Measurements from ENCODE around the gene SEC31A.
"Not testable (repeated sequence)": the region's sequence is repeated elsewhere in the genome, so short reads cannot be mapped to it uniquely, and the experiment has no call there.

Gene SEC31A

GRCh38 chr4:82896755-82897154, 5.8 kb upstream of the SEC31A start:
- no peak for DNase-seq (ENCODE audit: low read depth)

- no peak for DNase-seq (ENCODE audit: low read depth)
Measured at GRCh38 chr4:82893942-82894341, 3.0 kb upstream of the SEC31A start.

- DNase-seq (ENCODE audit: low read depth): no peak
Measured at GRCh38 chr4:82892467-82892802, 1.5 kb upstream of the SEC31A start.

DNA sequence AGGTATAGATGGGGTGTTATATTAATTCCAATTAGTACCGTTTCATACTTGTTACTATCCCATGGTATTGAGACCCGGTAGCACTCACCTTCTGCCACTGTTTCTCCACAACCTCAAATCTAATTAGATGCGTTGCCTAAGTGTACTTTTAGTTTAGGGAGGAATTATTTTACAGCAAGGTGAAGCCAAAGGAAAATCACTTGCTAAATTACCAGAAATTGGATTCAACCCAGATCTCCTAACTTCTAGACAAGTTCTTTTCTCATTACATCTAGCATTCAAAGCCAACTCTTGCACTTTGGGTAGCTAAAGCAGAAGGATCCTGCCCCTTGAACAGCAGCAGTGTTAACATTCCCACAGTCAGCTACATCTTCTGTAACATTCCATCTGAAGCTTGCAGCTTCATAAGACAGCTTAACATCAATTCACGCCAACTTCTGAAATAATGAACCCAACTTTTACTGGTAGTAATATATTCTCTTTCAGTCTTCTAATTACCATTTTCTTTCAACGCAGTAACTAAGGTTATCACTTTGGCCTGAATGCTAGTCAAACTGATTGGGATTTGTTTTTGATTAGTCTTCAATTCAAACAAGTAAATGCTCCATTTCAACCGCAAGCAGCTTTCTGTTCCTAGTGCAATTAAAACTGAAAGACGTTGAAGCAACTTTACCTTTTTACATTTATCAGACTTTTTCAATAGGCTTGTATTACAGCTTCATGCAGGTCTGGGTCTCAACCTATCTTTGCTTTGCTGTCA, 934 bp upstream of the SEC31A start:
- no peak for DNase-seq (ENCODE audit: low read depth)

DNA sequence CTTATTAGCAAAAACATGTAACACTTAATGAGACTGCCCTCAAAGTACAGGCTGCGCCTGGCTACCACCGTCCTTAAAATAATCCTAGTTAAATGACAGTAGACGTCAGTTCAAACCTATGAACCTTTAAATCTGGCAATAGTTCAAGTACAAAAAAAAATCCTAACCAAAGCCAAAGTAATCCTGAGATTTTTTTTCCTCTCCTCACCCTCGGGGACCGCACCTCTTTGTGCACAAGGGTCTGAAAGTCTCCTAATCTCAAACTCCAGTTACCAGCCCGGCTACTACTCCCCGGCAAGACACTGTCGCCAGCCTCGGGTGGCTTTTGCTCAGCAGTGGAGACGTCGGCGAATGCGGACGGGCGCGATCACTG, 439 bp downstream of the SEC31A start:
- no peak for DNase-seq (ENCODE audit: low read depth)

DNA sequence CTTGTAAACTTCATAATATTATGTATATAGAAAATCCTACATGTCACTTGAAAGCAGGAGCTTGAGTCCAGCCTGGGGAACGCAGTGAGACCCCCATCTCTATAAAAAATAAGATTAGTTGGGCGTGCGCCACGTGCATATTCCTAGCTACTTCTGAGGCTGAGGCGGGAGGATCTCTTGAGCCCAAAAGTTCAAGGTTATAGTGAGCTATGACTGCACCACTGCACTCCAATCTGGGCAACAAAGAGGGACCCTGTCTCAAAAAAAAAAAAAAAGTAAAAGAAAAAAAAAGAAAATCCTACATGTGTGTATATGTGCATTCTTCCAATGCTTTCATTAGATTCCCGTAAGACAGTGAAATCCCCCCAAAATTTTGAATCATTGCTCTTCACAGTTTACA, 1.7 kb downstream of the SEC31A start:
- DNase-seq (ENCODE audit: low read depth): no peak

DNA sequence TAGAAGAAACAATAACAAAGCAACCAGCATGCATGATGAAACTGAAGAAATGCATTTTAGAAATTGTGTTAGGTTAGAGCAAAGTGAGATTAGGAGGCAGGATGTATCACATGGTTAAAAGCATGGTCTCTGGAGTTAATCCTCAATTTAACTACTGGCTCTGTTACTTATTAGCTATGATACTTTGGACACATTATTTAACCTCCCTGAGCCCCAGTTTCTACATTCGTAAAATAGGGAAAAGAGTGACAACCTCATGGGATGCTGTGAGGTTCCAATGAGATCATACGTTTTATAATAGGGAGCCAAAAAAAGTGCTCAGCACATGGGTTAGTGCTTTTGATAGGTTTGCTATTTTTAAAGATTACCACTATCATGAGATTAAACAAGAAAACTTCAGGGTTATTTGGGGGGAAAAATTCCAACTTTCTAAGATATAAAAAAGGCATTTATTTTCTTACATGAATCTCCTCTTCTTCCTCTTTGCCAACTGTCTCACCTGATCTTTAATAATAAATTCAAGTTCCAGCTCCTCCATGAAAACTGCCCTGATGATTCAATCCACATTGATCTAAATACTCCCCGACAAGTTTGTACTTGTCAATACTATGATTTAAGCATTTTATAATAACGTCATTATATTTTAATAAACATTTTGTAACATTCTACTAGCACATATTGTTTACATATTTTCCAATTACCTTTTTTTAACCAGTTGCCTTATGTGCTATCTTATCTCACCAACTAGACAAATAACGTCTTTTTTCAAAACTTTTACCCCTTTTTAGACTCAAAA, 4.6 kb downstream of the SEC31A start:
- DNase-seq (ENCODE audit: low read depth): no peak

DNA sequence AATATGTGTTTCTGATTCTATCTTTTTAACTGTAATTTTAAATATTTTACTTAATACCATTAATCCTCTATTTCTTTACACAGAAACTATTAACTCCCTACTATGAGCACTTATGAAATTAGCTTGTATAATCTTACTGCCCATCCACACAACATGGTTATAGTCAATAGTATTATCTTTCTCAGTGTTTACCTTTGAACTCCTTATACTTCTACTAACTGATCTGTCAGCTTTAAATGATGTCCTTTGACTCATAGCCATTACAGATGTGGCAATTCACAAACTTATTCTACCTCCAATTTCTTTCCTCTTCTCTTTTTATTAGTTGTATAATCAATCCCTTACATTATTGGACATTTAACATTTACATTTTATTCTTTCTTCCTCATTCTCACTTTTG, 5.5 kb downstream of the SEC31A start:
- no peak for DNase-seq (ENCODE audit: low read depth)

DNA sequence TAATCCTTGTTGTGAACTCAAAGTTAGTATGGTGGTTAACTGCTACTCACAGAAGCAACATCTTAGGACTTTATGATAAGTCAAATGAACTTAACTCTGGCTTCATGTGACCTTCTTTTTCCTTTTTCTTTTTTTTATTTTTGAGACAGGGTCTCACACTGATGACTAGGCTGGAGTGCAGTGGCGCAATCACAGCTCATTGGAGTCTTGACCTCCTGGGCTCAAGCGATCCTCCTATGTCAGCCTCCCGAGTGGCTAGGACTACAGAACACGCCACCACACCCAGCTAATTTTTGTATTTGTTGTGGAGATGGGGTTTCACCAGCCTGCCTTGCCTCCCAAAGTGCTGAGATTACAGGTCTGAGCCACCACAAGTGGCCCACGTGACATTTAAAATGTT, 22.4 kb downstream of the SEC31A start:
- no peak for DNase-seq (ENCODE audit: low read depth)

DNA sequence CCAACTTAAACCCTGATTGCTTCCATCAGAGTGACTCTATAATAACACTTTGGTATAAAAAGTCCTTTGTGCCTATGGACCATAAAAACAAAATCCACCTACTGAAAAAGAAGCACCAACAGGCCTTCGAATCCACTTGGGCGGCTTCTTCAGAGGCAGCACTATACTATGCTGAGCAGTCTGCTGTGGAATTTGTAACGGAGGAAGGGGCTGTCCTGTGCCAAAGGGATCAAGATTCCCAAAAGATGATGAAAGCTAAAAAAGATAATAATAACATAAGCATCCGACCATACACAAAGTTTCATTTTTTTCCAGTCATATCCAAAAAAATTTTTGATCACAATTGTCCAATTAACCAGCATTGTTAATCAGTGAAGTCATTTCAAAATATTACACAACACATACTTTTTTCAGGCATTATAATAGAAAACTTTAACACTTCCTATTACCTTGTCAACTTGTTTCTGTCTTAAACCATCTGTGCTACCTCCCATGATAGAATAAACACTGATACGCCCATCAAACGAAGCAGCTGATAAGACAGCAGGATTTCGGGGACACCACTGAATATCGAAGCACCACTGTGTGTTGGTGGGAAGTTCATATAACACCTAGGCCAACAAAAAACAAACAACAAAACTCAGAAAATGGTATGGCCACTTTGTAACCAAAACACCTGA, 24.1 kb downstream of the SEC31A start:
- DNase-seq (ENCODE audit: low read depth): no peak

DNA sequence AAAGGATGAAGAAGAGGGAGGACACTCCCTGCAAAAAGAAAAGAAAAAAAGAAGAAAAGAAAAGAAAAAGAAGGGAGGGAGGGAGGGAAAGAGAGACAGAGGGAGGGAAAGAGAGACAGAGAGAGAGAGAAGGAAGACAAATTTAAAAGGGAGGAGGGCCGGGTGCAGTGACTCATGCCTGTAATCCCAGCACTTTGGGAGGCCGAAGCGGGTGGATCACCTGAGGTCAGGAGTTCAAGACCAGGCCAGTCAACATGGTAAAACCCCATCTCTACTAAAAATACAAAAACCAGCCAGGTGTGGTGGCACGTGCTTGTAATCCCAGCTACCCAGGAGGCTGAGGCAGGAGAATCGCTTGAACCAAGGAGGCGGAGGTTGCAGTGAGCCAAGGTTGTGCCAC, 24.9 kb downstream of the SEC31A start:
- DNase-seq (ENCODE audit: low read depth): not testable (repeated sequence)

DNA sequence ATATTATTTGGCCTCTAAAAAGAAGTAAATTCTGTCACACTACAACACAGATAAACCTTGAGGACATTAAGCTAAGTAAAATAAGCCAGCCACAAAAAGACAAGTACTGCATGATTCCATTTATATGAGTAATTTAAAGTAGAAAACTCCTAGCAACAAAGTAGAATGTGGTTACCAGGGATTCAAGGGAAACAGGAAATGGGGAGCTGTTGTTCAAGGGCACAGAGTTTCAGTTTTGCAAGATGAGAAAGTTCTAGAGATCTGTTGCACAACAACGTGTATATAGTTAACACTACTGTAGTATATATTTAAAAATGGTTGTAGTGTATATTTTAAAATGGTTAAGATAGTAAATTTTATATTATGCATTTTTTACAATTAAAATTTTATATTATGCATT, 25.4 kb downstream of the SEC31A start:
- no peak for DNase-seq (ENCODE audit: low read depth)

- no peak for DNase-seq (ENCODE audit: low read depth)
Measured at GRCh38 chr4:82864336-82864979, 26.5 kb downstream of the SEC31A start.

DNA sequence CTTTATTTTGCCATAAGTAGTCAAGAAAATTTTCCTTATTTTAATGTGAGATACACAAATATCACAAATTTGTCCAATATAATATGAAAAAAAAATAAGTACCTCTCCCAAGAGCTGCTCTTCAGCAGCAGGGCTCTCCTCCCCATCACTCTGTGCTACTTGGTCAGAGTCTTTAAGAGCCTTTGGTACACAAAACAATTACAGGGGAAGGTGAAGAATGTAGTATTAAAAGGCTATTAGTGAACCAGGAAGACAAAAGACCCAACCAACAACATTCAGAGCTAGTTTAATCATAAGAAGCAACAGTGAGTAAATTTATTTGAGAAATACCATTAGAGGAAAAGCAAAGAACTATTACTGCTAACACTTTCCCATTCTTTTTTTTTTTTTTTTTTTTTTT, 29.4 kb downstream of the SEC31A start:
- DNase-seq (ENCODE audit: low read depth): no peak

GRCh38 chr4:82860487-82860886, 30.5 kb downstream of the SEC31A start:
- not testable (repeated sequence) for DNase-seq (ENCODE audit: low read depth)

DNA sequence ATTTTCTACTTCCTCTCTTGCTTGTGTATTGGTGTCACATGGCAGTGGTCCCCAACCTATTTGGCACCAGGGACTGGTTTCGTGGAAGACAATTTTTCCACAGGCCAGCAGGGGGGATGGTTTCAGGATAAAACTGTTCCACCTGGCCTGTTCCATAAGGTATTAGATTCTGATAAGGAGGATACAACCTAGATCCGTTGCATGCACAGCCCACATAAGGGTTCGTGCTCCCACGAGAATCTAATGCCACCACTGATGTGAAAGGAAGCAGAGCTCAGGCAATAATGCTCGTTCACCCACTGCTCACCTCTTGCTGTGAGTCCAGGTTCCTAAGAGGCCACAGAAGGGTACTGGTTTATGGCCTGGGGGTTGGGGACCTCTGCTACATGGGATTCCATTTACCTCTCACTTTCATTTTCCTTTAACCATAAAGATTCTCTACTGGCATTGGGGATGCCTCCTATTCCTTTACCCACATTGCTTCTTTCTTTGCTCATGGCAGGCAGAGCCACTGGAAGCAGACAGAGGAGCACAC, 38.1 kb downstream of the SEC31A start:
- DNase-seq (ENCODE audit: low read depth): no peak

DNA sequence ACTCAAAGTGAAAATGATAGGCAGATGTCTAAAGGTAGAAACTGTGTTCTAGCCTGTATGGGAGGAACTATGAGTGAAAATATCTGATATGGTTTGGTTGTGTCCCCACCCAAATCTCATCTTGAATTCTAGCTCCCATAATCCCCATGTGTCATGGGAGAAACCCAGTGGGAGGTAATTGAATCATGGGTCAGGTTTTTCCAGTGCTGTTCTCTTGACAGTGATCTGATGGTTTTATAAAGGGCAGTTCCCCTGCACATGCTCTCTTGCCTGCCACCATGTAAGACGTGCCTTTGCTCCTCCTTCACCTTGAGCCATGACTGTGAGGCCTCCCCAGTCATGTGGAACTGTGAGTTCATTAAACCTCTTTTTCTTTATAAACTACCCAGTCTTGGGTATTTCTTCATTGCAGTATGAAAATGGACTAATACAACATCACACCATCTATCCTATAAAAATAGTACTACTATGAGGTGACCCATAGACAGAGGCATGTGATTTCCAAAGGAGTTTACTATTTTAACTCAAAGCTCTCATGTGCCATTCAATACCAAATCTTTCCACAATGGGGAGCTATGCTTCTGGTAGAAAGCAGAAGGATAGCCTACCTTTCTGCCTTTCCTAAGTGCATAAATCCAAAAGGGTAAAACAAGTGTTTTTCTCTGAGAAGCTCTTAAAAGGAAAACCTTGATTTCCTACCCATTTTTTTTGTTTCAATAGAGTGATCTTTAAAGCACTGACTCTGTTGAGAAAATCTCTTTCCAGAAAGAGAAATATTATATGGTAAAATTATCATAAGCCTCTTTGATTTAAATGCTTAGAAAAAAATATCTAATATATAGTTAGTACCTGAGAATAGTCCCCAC, 38.8 kb downstream of the SEC31A start:
- no peak for DNase-seq (ENCODE audit: low read depth)

DNA sequence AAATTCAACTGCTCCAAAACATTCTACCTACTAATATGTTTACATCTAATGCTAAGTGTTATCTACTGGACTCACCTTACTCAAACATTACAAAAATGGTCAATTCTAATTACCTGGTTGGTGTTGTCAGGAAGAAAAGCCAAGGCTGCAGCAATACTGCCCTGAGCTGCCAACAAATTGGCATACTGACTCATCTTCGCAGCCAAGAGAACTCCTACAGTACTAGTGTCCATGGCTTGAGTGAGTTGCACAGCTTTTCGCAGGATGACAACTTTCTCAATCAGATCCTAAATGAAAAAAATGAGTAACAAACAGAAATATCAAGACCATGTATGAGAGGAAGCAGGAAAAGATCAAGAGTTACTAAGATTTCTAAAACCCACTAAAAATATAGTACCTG, 39.6 kb downstream of the SEC31A start:
- no peak for DNase-seq (ENCODE audit: low read depth)

GRCh38 chr4:82850684-82851083, 40.3 kb downstream of the SEC31A start:
- DNase-seq (ENCODE audit: low read depth): no peak

DNA sequence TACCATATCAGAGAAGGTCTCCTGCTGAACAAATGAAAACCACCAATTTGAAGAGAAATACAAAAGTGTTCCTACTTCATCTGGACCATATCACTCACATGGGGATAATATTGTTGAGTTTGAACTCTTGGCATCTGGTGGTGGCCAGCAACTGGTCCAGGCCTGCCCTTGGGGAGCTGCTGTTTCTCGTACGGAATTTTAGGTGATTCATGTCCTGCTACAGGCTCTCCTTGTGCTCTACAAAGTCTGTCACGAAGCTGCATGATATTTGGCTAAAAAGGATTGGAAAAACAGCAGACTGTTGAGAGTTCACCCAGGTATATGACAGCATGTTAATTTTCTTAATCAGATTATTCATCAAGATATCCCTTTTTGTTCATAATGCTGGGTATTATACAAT, 42.2 kb downstream of the SEC31A start:
- no peak for DNase-seq (ENCODE audit: low read depth)

DNA sequence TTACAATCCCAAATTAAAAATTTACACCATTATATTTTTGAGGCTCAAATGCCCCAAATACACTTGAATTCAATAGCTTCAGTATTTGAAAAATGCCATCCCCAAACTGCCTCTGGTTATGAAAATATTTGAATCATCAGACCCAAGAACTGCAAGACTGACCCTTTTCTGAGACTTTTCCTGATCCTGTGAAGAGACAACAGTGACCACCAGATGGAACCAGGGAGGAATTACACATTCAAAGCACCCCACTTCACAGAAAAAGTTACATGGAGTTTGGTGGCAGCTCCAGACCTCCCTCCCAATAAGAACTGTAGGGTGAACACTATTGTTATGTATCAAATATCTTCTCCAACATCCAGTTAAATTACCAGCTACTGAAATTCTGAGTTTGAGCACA, 48.4 kb downstream of the SEC31A start:
- no peak for DNase-seq (ENCODE audit: low read depth)

GRCh38 chr4:82839624-82840023, 51.3 kb downstream of the SEC31A start:
- DNase-seq (ENCODE audit: low read depth): no peak
